Neural progenitor cell (in vitro differentiated cells): Measurements from ENCODE around the gene GALNT7. TPM values are rescaled to one million over a fixed set of nuclear protein-coding genes. Genes with fewer than 3 reads are reported as not detected.

Source experiments
- DNase-seq: peaks from one replicate; pipeline ENCODE4 v3.0.0-alpha.2; 2016; ENCODE audit warnings: low spot score
- H2AFZ ChIP-seq: fragments of 200-600 bp; sonication (generic); replicated peaks from 2 replicates; pipeline ENCODE4 v1.6.1; 2016; ENCODE audit warnings: antibody characterized with exemption
- H3F3A ChIP-seq: fragments of 200-600 bp; sonication (generic); 2 replicates; pipeline ENCODE4 v1.6.1; 2016; ENCODE audit warnings: antibody characterized with exemption, low read depth
- H3K27ac ChIP-seq: fragments of 200-600 bp; sonication (generic); 2 replicates; pipeline ENCODE4 v1.5.1; 2016; ENCODE audit warnings: mild to moderate bottlenecking
- H3K27me3 ChIP-seq: fragments of 200-600 bp; sonication (generic); 2 replicates; pipeline ENCODE4 v1.6.1; 2016; ENCODE audit warnings: mild to moderate bottlenecking, moderate library complexity
- H3K36me3 ChIP-seq: fragments of 200-600 bp; sonication (generic); 2 replicates; pipeline ENCODE4 v1.5.1; 2016
- H3K4me1 ChIP-seq: fragments of 200-600 bp; sonication (generic); 2 replicates; pipeline ENCODE4 v1.6.1; 2016; ENCODE audit warnings: mixed run types
- H3K4me2 ChIP-seq: fragments of 200-600 bp; sonication (generic); 2 replicates; pipeline ENCODE4 v1.6.1; 2016
- H3K4me3 ChIP-seq: fragments of 200-600 bp; sonication (generic); 2 replicates; pipeline ENCODE4 v1.5.1; 2016
- H3K79me2 ChIP-seq: fragments of 200-600 bp; sonication (generic); 2 replicates; pipeline ENCODE4 v1.6.1; 2016; ENCODE audit warnings: low read depth
- H3K9ac ChIP-seq: fragments of 200-600 bp; sonication (generic); 2 replicates; pipeline ENCODE4 v1.6.1; 2016
- H3K9me3 ChIP-seq: fragments of 200-600 bp; sonication (generic); 2 replicates; pipeline ENCODE4 v1.5.1; 2016; ENCODE audit warnings: low read depth
- H4K20me1 ChIP-seq: fragments of 200-600 bp; sonication (generic); 2 replicates; pipeline ENCODE4 v1.6.1; 2016; ENCODE audit warnings: low read depth
- H3K27ac Mint-ChIP-seq: 3 replicates; pipeline ENCODE4 v1.8.0; 2021; ENCODE audit warnings: mixed read lengths
- H3K27me3 Mint-ChIP-seq: 2 replicates; pipeline ENCODE4 v1.8.0; 2022; ENCODE audit warnings: low read depth, mild to moderate bottlenecking, inconsistent platforms, moderate library complexity, mixed read lengths; ENCODE audit not compliant: insufficient read depth
- H3K36me3 Mint-ChIP-seq: 3 replicates; pipeline ENCODE4 v1.8.0; 2021; ENCODE audit warnings: mixed read lengths
- H3K4me1 Mint-ChIP-seq: 3 replicates; pipeline ENCODE4 v1.8.0; 2021; ENCODE audit warnings: mixed read lengths
- H3K4me3 Mint-ChIP-seq: 3 replicates; pipeline ENCODE4 v1.8.0; 2021; ENCODE audit warnings: mild to moderate bottlenecking, moderate library complexity, mixed read lengths
- H3K9me3 Mint-ChIP-seq: 3 replicates; pipeline ENCODE4 v1.8.0; 2020; ENCODE audit warnings: mixed read lengths
- CTCF ChIP-seq: fragments of 200-600 bp; sonication (generic); IDR thresholded peaks from 2 replicates; pipeline ENCODE4 v1.5.1; 2017; ENCODE audit warnings: antibody characterized with exemption, mild to moderate bottlenecking
- EZH2 ChIP-seq: fragments of 200-600 bp; sonication (generic); IDR thresholded peaks from 2 replicates; pipeline ENCODE4 v1.6.1; 2017; ENCODE audit warnings: antibody characterized with exemption, mild to moderate bottlenecking, moderate library complexity
- EZH2phosphoT487 ChIP-seq: fragments of 200-600 bp; sonication (generic); IDR thresholded peaks from 2 replicates; pipeline ENCODE4 v1.6.1; 2017; ENCODE audit warnings: antibody characterized with exemption
- total RNA-seq: library from RNA; depleted of rRNA; stranded (reverse); fragments of >200 nt; gene quantifications from 2 replicates; pipeline ENCODE4 v1.2.3, GENCODE V29; 2015; ENCODE audit warnings: low replicate concordance

GALNT7 gene
- total RNA-seq, 1 donor from 2014 or later: 62.3 TPM

GRCh38 chr4:173192375-173193162, 24.0 kb downstream of the GALNT7 start:
- Histone ChIP-seq H2AFZ (no peak overlapping the region), H3K79me2 (peaks cover 100% of the 10 kb centered on the region)

GRCh38 chr4:173194157-173194556, 25.5 kb downstream of the GALNT7 start:
- Mint-ChIP-seq H3K36me3 (peaks cover 1% of the 10 kb centered on the region), H3K9me3 (no peaks in the 10 kb centered on the region), H3K27ac (no peak overlapping the region), H3K27me3 (no peaks in the 10 kb centered on the region), H3K4me1 (peaks cover 6% of the 10 kb centered on the region), H3K4me3 (no peak overlapping the region)
- Histone ChIP-seq H3K4me1 (peaks cover 11% of the 10 kb centered on the region), H2AFZ (no peak overlapping the region), H3K27ac (no peak overlapping the region), H3K9ac (no peak overlapping the region), H3F3A (no peaks in the 10 kb centered on the region), H3K79me2 (peaks cover 93% of the 10 kb centered on the region), H3K4me3 (no peak overlapping the region), H3K4me2 (no peak overlapping the region), H3K27me3 (no peaks in the 10 kb centered on the region), H3K9me3 (no peaks in the 10 kb centered on the region), H4K20me1 (peaks cover 10% of the 10 kb centered on the region), H3K36me3 (no peaks in the 10 kb centered on the region)
- DNase-seq: no peak
- TF ChIP-seq EZH2phosphoT487 (no peak), EZH2 (no peak), CTCF (no peak)

More at GRCh38 chr4:173192375-173193162, 24.0 kb downstream of the GALNT7 start:
- H3K27me3 Mint-ChIP-seq: no peaks in the 10 kb centered on the region
- Histone ChIP-seq H3K9me3 (no peaks in the 10 kb centered on the region), H3K27ac (no peak overlapping the region), H3K36me3 (no peaks in the 10 kb centered on the region), H3K4me3 (no peak overlapping the region), H3K4me2 (no peak overlapping the region), H3F3A (no peaks in the 10 kb centered on the region), H3K4me1 (peaks cover 11% of the 10 kb centered on the region), H3K9ac (no peak overlapping the region), H3K27me3 (no peaks in the 10 kb centered on the region), H4K20me1 (peaks cover 14% of the 10 kb centered on the region)
- peaks cover 6% of the 10 kb centered on the region for H3K4me1 Mint-ChIP-seq
- no peak overlapping the region for H3K27ac Mint-ChIP-seq
- no peak for DNase-seq
- no peaks in the 10 kb centered on the region for H3K36me3 Mint-ChIP-seq
- no peak overlapping the region for H3K4me3 Mint-ChIP-seq
- H3K9me3 Mint-ChIP-seq: no peaks in the 10 kb centered on the region
- TF ChIP-seq CTCF (peak; percentile 11), EZH2 (no peak)

DNA sequence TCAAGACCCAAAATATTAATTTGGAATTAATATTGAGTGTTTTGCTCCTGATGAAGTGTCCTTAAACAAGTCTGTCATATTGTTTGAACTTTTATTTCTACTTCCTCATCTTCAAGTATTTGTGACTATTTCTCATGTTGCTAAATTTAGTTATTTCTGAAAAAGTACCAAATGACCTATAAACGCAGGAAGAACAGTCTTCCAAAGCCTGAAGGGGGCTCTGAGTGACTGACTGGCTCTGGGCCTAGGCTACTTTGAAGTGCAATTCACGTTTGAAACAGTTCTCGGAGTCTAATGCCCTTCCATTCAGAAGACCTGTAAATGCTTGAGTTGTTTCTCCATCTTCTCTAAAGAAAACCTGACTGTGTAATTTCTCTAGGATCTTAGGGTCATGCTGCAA, 26.5 kb downstream of the GALNT7 start:
- Mint-ChIP-seq H3K27me3 (no peaks in the 10 kb centered on the region), H3K27ac (no peak overlapping the region), H3K9me3 (no peaks in the 10 kb centered on the region), H3K36me3 (peaks cover 1% of the 10 kb centered on the region), H3K4me1 (peaks cover 6% of the 10 kb centered on the region), H3K4me3 (no peak overlapping the region)
- H3K36me3 ChIP-seq: no peaks in the 10 kb centered on the region
- peaks cover 11% of the 10 kb centered on the region for H3K4me1 ChIP-seq
- H3K27ac ChIP-seq: no peak overlapping the region
- no peak for DNase-seq
- no peak for TF ChIP-seq EZH2phosphoT487
- TF ChIP-seq CTCF: peak; percentile 7
- no peak for TF ChIP-seq EZH2
- no peak overlapping the region for H3K4me3 ChIP-seq
- H3F3A ChIP-seq: no peaks in the 10 kb centered on the region
- H3K4me2 ChIP-seq: no peak overlapping the region
- H3K9me3 ChIP-seq: no peaks in the 10 kb centered on the region
- H3K27me3 ChIP-seq: no peaks in the 10 kb centered on the region
- no peak overlapping the region for H2AFZ ChIP-seq
- H3K9ac ChIP-seq: no peak overlapping the region
- H3K79me2 ChIP-seq: peaks cover 93% of the 10 kb centered on the region
- peaks cover 10% of the 10 kb centered on the region for H4K20me1 ChIP-seq
